BE2C (cell line): ENCODE measurements around the gene CHRND.
A peak's percentile ranks its signal among the peaks of the same experiment; 100 is the strongest.

ENCODE experiments used
- DNase-seq: peaks from one replicate; pipeline ENCODE4 v3.0.0-alpha.2; 2020
- H3K27me3 ChIP-seq: fragments of 250-450 bp; sonication (Bioruptor Pico); 2 replicates; pipeline ENCODE4 v1.5.1; 2020; ENCODE audit warnings: mild to moderate bottlenecking
- H3K36me3 ChIP-seq: fragments of 250-450 bp; sonication (Bioruptor Pico); 2 replicates; pipeline ENCODE4 v1.5.1; 2020; ENCODE audit warnings: mild to moderate bottlenecking
- H3K4me1 ChIP-seq: fragments of 250-450 bp; sonication (Bioruptor Pico); 2 replicates; pipeline ENCODE4 v1.5.1; 2020
- H3K4me3 ChIP-seq: 2 replicates; pipeline ENCODE4 v1.5.1; 2011; ENCODE audit warnings: low read depth, low read length
- H3K9me3 ChIP-seq: fragments of 250-450 bp; sonication (Bioruptor Pico); 2 replicates; pipeline ENCODE4 v1.5.1; 2020
- TF ChIP-seq, protein P1 (sequence below): IDR thresholded peaks from 2 replicates; pipeline ENCODE4 v1.5.1; 2012; ENCODE audit warnings: mild to moderate bottlenecking, low read depth, low read length

Gene CHRND

GRCh38 chr2:232502911-232503808 lies 22.8 kb upstream of the CHRND start:
- peaks cover 25% of the 10 kb centered on the region for H3K4me1 ChIP-seq
- no peaks in the 10 kb centered on the region for H3K36me3 ChIP-seq
- H3K27me3 ChIP-seq, result no peaks in the 10 kb centered on the region
- DNase-seq, result peak; percentile 72
- TF ChIP-seq, protein P1, sequence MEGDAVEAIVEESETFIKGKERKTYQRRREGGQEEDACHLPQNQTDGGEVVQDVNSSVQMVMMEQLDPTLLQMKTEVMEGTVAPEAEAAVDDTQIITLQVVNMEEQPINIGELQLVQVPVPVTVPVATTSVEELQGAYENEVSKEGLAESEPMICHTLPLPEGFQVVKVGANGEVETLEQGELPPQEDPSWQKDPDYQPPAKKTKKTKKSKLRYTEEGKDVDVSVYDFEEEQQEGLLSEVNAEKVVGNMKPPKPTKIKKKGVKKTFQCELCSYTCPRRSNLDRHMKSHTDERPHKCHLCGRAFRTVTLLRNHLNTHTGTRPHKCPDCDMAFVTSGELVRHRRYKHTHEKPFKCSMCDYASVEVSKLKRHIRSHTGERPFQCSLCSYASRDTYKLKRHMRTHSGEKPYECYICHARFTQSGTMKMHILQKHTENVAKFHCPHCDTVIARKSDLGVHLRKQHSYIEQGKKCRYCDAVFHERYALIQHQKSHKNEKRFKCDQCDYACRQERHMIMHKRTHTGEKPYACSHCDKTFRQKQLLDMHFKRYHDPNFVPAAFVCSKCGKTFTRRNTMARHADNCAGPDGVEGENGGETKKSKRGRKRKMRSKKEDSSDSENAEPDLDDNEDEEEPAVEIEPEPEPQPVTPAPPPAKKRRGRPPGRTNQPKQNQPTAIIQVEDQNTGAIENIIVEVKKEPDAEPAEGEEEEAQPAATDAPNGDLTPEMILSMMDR, result no peak
- peak overlapping the region; percentile 51 for H3K4me3 ChIP-seq
- no peaks in the 10 kb centered on the region for H3K9me3 ChIP-seq

- H3K4me3 ChIP-seq, result peak overlapping the region; percentile 51
- no peaks in the 10 kb centered on the region for H3K27me3 ChIP-seq
- H3K9me3 ChIP-seq, result no peaks in the 10 kb centered on the region
- TF ChIP-seq, protein P1, result no peak
- H3K4me1 ChIP-seq, result peaks cover 25% of the 10 kb centered on the region
- H3K36me3 ChIP-seq, result no peaks in the 10 kb centered on the region
- no peak for DNase-seq
Observed at GRCh38 chr2:232503809-232504323, 22.1 kb upstream of the CHRND start.

DNA sequence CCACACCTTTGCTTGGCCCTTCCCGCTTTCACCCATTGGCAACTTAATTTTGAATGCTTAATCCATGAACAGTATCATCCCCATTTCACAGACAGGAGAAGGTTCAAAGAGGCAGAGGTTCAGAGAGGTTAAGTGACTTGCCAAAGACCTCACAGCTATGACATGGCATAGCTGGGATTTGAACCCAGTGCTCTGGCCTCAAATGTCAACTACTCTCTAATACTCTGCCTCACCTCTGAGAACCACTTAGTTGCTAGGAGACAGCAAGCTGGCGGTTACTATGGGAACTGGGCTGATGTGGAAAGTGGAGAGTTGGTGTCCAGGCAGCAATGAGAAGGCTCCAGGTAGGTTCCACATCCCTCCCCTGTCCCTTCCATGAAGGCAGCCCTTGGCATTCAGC lies 21.5 kb upstream of the CHRND start:
- H3K4me3 ChIP-seq, result no peak overlapping the region
- DNase-seq, result no peak
- H3K36me3 ChIP-seq, result no peaks in the 10 kb centered on the region
- H3K27me3 ChIP-seq, result no peaks in the 10 kb centered on the region
- H3K9me3 ChIP-seq, result no peaks in the 10 kb centered on the region
- H3K4me1 ChIP-seq, result peaks cover 25% of the 10 kb centered on the region
- TF ChIP-seq, protein P1, result no peak

- no peaks in the 10 kb centered on the region for H3K9me3 ChIP-seq
- H3K4me1 ChIP-seq, result peaks cover 25% of the 10 kb centered on the region
- peak; percentile 76 for DNase-seq
- no peak overlapping the region for H3K4me3 ChIP-seq
- no peaks in the 10 kb centered on the region for H3K36me3 ChIP-seq
- TF ChIP-seq, protein P1, result no peak
- H3K27me3 ChIP-seq, result no peaks in the 10 kb centered on the region
Observed at GRCh38 chr2:232505856-232506255, 20.1 kb upstream of the CHRND start.

DNA sequence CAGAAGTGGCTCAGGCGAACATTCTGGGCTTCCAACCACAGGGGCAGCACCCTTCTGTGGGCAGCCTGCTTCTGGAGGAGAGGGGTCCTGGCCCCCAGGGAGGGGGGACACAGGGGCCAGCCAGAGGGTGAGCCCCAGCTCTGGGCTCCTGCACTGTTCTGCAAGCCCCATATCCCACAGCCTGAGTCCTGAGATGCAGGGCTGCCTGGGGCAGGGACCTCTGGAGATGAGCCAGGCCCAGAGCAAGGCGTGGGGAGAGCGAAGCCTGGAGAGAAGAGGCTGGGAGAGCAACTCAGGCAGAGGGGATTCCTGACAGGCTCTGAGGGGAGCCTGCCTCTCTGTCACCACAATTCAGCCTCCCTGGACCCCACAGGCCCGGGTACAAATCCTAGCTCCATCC lies 19.3 kb upstream of the CHRND start:
- Histone ChIP-seq H3K4me1 (peaks cover 22% of the 10 kb centered on the region), H3K9me3 (no peaks in the 10 kb centered on the region), H3K27me3 (no peaks in the 10 kb centered on the region), H3K4me3 (no peak overlapping the region), H3K36me3 (no peaks in the 10 kb centered on the region)
- TF ChIP-seq, protein P1, result no peak
- DNase-seq, result peak; percentile 70

DNA sequence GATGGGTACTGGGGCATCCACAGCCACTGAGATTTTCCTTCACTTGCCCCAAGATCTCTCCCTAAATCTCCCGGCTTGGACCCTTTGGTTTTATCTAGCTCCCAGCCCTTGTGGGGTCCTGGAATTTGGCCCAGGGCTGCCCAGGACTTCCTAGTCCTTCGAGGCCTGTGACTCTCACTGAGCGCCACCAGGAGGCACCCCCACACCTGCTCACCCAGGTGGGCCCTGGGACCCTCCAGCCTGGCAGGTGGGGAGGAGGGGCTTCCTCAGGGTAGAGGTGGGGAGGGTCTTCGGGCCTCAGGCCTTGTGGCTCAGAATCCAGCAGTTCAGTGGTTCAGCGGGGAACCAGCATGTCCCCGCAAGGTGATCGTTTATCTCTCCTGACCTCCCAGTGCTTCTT lies 17.7 kb upstream of the CHRND start:
- no peaks in the 10 kb centered on the region for H3K27me3 ChIP-seq
- no peaks in the 10 kb centered on the region for H3K36me3 ChIP-seq
- TF ChIP-seq, protein P1, result no peak
- H3K4me1 ChIP-seq, result peaks cover 33% of the 10 kb centered on the region
- H3K4me3 ChIP-seq, result no peak overlapping the region
- no peak for DNase-seq
- H3K9me3 ChIP-seq, result no peaks in the 10 kb centered on the region
